SU-DHL-6 (cell line): ENCODE data around the gene PLEKHA8.

Experiments
- H2AFZ ChIP-seq: fragments of 200-600 bp; sonication (generic); 2 replicates; pipeline ENCODE4 v1.6.1; 2014; ENCODE audit warnings: low read depth, mild to moderate bottlenecking, moderate library complexity, mixed read lengths, antibody characterized with exemption, low read length; ENCODE audit not compliant: severe bottlenecking
- H3F3A ChIP-seq: fragments of 200-600 bp; shearing (Covaris generic); 2 replicates; pipeline ENCODE4 v1.6.0; 2016; ENCODE audit warnings: antibody characterized with exemption, mild to moderate bottlenecking; ENCODE audit not compliant: insufficient read depth
- H3K27ac ChIP-seq: fragments of 200-600 bp; sonication (generic); 2 replicates; pipeline ENCODE4 v1.5.1; 2016; ENCODE audit warnings: low read depth, mild to moderate bottlenecking, low read length, moderate library complexity, mixed read lengths
- H3K27me3 ChIP-seq: fragments of 200-600 bp; sonication (generic), shearing (Covaris generic); 2 replicates; pipeline ENCODE4 v1.6.0; 2014; ENCODE audit warnings: mild to moderate bottlenecking, low read length
- H3K36me3 ChIP-seq: fragments of 200-600 bp; sonication (generic); 2 replicates; pipeline ENCODE4 v1.6.1; 2014; ENCODE audit warnings: mild to moderate bottlenecking, low read length, mixed read lengths
- H3K4me2 ChIP-seq: fragments of 300-600, 200-600 bp; shearing (Covaris generic), sonication (generic); 2 replicates; pipeline ENCODE4 v1.6.0; 2014; ENCODE audit warnings: low read length, low read depth, mild to moderate bottlenecking; ENCODE audit not compliant: poor library complexity, severe bottlenecking
- H3K4me3 ChIP-seq: fragments of 200-600 bp; sonication (generic); 2 replicates; pipeline ENCODE4 v1.5.1; 2014; ENCODE audit warnings: antibody characterized with exemption, low read length, mild to moderate bottlenecking, mixed read lengths; ENCODE audit not compliant: insufficient read depth, poor library complexity, severe bottlenecking
- H3K79me2 ChIP-seq: fragments of 200-600 bp; sonication (generic); 2 replicates; pipeline ENCODE4 v1.6.1; 2014; ENCODE audit warnings: mild to moderate bottlenecking, low read length, moderate library complexity; ENCODE audit not compliant: insufficient read depth
- H3K9ac ChIP-seq: fragments of 200-600 bp; sonication (generic); 2 replicates; pipeline ENCODE4 v1.7.0; 2014; ENCODE audit warnings: mild to moderate bottlenecking, low read length
- H3K9me2 ChIP-seq: fragments of 200-600 bp; sonication (generic); replicated peaks from 2 replicates; pipeline ENCODE4 v1.6.1; 2014; ENCODE audit warnings: low read length; ENCODE audit not compliant: insufficient read depth
- H3K9me3 ChIP-seq: fragments of 200-600 bp; sonication (generic); 2 replicates; pipeline ENCODE4 v1.6.1; 2014; ENCODE audit warnings: low read length, mixed read lengths; ENCODE audit not compliant: insufficient read depth
- H4K20me1 ChIP-seq: fragments of 200-600 bp; sonication (generic); 2 replicates; pipeline ENCODE4 v1.6.1; 2014; ENCODE audit warnings: low read depth, mild to moderate bottlenecking, antibody characterized with exemption, low read length, moderate library complexity, mixed read lengths
- CTCF ChIP-seq: fragments of 200-600 bp; sonication (generic); IDR thresholded peaks from one replicate; pipeline ENCODE4 v1.5.1; 2017; ENCODE audit warnings: antibody characterized with exemption, mild to moderate bottlenecking, low read length, moderate library complexity; ENCODE audit not compliant: insufficient read depth, poor library complexity, severe bottlenecking
- EZH2phosphoT487 ChIP-seq: fragments of 200-600 bp; sonication (generic), shearing (Covaris generic); conservative IDR thresholded peaks from 2 replicates; pipeline ENCODE4 v1.6.1; 2018; ENCODE audit warnings: mild to moderate bottlenecking, antibody characterized with exemption, low read length, moderate library complexity, mixed read lengths

PLEKHA8 gene

GRCh38 chr7:30032310-30033125 is 4.3 kb downstream of the PLEKHA8 start:
- Histone ChIP-seq H3K4me2 (no peak overlapping the region), H3K9me3 (no peaks in the 10 kb centered on the region)
- TF ChIP-seq EZH2phosphoT487 (no peak), CTCF (no peak)

GRCh38 chr7:30034501-30034900 is 6.3 kb downstream of the PLEKHA8 start:
- no peaks in the 10 kb centered on the region for H3K79me2 ChIP-seq
- no peak overlapping the region for H3K4me3 ChIP-seq
- no peaks in the 10 kb centered on the region for H3K9me2 ChIP-seq
- no peak overlapping the region for H3K9ac ChIP-seq
- no peak for TF ChIP-seq EZH2phosphoT487
- no peak for TF ChIP-seq CTCF
- H3K27ac ChIP-seq: no peak overlapping the region
- H3K36me3 ChIP-seq: no peaks in the 10 kb centered on the region
- no peak overlapping the region for H3K4me2 ChIP-seq
- H3K27me3 ChIP-seq: no peaks in the 10 kb centered on the region
- H3K9me3 ChIP-seq: no peaks in the 10 kb centered on the region
- peaks cover 5% of the 10 kb centered on the region for H4K20me1 ChIP-seq
- peaks cover 3% of the 10 kb centered on the region for H3F3A ChIP-seq
- no peak overlapping the region for H2AFZ ChIP-seq

More at GRCh38 chr7:30032310-30033125, 4.3 kb downstream of the PLEKHA8 start:
- Histone ChIP-seq H3K36me3 (no peaks in the 10 kb centered on the region), H3K9ac (no peak overlapping the region), H4K20me1 (no peaks in the 10 kb centered on the region; the same call in 1 of the 2 replicates), H3K4me3 (no peak overlapping the region), H2AFZ (no peak overlapping the region), H3K27ac (no peak overlapping the region), H3F3A (peaks cover 16% of the 10 kb centered on the region), H3K9me2 (no peaks in the 10 kb centered on the region), H3K27me3 (no peaks in the 10 kb centered on the region), H3K79me2 (no peaks in the 10 kb centered on the region)

- no peak overlapping the region for H3K27ac ChIP-seq
- no peaks in the 10 kb centered on the region for H3F3A ChIP-seq
- no peaks in the 10 kb centered on the region for H3K9me2 ChIP-seq
- H3K79me2 ChIP-seq: no peaks in the 10 kb centered on the region
- TF ChIP-seq CTCF (no peak), EZH2phosphoT487 (no peak)
- H3K9ac ChIP-seq: no peak overlapping the region
- H4K20me1 ChIP-seq: peaks cover 5% of the 10 kb centered on the region; the same call in 1 of the 2 replicates
- H3K4me3 ChIP-seq: no peak overlapping the region
- H3K36me3 ChIP-seq: no peaks in the 10 kb centered on the region
- H3K4me2 ChIP-seq: no peak overlapping the region
- no peaks in the 10 kb centered on the region for H3K27me3 ChIP-seq
- no peaks in the 10 kb centered on the region for H3K9me3 ChIP-seq
- H2AFZ ChIP-seq: no peak overlapping the region
Observed at GRCh38 chr7:30036220-30036619, 8.0 kb downstream of the PLEKHA8 start.
